HL-60 (cell line): ENCODE measurements around the gene COMMD3.

ENCODE experiments used
- POLR2AphosphoS5 ChIP-seq: IDR thresholded peaks from 2 replicates; pipeline ENCODE4 v1.6.1; 2012; ENCODE audit warnings: low read depth
- TF ChIP-seq, protein P1 (sequence below): IDR thresholded peaks from one replicate; pipeline ENCODE4 v1.5.1; 2011; ENCODE audit warnings: low read length, control low read depth, inconsistent platforms; ENCODE audit not compliant: insufficient read depth

DNA sequence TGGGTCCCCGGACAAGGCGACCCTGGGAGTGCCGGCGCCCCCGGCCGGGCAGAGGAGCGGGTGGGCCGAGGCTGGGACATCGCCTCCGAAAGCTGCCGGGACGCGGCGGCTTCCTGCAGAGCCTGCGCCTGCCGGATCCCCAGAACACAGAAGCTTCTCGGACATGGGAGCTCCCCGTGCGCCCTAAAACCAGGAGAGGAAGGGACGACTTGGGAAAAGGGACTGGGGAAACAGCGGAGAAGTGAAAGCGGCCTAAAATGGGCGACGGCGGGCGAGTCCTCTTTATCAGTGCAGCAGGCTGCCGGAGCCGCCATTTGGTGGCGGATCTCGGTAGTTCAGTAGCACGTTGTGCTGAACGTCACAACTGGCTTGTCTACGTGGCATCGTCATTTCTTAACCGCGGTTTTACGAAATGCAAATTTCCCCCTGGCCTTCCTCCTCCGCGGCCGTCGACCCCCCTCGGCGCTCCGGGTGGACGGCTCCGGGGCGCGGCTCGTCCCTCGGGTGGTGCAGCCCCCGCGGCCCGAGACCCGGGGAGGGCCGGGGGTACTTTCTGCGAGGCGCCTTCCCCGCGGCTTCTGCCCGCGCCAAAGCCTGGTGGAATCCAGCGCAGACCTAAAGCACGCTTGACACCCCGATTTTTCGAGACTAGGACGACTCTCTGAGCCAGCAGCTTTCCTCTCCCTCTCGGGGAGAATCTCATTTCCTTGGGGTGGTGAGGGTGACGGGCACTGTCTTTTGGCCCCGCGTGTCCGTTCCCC lies 19.2 kb downstream of the COMMD3 start:
- TF ChIP-seq POLR2AphosphoS5, result no peak
- TF ChIP-seq, protein P1, sequence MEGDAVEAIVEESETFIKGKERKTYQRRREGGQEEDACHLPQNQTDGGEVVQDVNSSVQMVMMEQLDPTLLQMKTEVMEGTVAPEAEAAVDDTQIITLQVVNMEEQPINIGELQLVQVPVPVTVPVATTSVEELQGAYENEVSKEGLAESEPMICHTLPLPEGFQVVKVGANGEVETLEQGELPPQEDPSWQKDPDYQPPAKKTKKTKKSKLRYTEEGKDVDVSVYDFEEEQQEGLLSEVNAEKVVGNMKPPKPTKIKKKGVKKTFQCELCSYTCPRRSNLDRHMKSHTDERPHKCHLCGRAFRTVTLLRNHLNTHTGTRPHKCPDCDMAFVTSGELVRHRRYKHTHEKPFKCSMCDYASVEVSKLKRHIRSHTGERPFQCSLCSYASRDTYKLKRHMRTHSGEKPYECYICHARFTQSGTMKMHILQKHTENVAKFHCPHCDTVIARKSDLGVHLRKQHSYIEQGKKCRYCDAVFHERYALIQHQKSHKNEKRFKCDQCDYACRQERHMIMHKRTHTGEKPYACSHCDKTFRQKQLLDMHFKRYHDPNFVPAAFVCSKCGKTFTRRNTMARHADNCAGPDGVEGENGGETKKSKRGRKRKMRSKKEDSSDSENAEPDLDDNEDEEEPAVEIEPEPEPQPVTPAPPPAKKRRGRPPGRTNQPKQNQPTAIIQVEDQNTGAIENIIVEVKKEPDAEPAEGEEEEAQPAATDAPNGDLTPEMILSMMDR, result no peak
